T-helper 2 cell (primary cell): ENCODE results near the gene SUPT20H.

Experiments used
- DNase-seq, 5 experiments: peaks; one replicate each; pipeline versions ENCODE4 v3.0.0 to v3.0.0-alpha.2; 2012 to 2022

SUPT20H gene

DNA sequence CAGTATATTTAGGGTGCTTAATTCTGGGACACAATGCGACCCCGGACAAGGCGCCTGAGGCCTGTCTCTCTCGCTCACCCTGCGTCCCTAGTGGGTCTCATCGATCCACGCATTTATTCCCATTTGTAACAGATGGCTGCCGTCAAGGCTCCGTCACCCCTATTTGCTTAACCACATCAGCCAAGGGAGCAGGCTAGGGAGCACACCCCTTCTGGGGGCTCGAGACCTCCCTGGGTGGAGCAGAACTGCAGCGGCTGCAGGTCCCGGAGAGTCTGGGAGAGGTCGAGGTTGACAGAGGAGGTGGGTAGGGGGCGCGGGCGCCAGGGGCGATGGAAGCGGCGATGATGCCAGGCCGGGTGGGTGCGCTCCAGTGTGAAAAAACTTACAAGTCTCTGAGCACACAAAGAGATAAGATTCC lies 60.9 kb downstream of the SUPT20H start:
- peak in 3 of 5 experiments; percentile 1 to 33 (median 9) for DNase-seq

- no peak for DNase-seq
These were observed 61.6 kb downstream of the SUPT20H start for GRCh38 chr13:36997716-36998427.

DNA sequence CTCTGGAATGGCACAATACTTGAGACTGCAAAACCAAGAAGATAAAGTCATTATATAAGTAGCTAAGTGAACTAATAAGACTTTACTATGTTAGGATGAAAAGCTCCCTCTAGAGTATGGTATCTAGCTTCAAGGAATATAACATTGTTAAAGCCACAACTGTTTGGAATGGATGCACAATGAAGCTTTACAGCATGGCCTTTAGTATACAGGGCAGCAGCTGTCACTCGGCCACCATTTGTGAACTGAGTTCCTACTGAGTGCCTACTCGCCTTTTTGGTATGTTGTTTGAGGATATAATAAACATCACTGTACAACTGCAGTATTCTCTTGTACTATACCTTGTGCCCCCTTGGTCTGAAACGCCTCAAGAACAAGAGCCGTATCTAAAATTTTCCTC lies 67.1 kb downstream of the SUPT20H start:
- no peak for DNase-seq

DNA sequence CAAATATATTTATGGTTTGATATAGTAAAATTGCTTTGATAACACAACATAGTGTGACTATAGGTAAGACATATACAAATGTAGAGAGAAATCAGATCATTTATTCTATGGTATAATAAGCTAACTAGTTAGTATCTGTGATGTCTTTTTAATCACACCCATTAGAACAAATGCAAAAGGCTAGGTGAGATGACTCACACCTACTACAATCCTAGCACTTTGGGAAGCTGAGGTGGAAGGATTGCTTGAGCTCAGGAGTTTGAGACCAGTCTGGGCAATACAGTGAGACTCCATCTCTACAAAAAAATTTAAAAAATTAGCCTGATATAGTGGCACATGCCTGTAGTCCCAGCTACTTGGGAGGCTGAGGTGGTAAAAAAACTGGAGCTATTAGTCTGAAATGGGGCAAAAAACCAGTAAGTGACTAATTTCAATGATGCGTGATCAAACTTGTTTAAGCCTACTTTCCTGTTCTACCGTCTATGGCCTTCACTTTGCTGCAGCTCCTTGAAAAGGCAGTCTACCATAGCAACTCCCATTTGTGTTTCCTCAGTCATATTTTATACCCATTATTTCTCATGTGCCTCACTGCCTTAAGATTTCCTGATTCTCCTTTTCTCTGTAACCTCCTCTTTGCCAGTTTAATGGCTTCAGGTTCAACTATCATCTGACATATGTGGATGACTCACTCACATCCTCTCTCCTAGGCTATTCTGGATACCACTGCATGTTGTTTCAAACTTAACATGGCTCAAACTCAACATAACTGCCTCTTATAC lies 72.8 kb downstream of the SUPT20H start:
- DNase-seq: no peak

GRCh38 chr13:36981156-36981743 lies 78.2 kb downstream of the SUPT20H start:
- DNase-seq: peak in 1 of 5 experiments; percentile 37

- no peak for DNase-seq
These were observed 80.0 kb downstream of the SUPT20H start for GRCh38 chr13:36979361-36980050.

DNA sequence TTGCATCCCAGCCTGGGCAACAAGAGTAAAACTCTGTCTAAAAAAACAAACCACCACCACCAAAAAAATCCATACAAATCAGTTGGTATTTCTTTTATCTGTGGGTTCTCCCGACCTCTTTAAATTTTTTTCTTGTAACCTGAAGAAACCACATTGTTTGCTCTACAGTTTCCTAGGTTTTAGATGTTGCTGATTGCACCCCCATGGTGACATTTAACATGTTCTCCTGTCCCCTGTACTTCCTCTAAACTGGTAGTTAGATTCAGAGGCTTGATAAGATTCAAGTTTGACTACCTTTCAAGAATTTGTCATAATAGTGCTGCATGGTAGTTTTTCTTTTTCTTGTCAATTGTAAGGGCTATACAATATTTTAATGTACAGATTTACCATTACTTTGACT lies 84.3 kb downstream of the SUPT20H start:
- DNase-seq: peak in 1 of 5 experiments; percentile 62

DNA sequence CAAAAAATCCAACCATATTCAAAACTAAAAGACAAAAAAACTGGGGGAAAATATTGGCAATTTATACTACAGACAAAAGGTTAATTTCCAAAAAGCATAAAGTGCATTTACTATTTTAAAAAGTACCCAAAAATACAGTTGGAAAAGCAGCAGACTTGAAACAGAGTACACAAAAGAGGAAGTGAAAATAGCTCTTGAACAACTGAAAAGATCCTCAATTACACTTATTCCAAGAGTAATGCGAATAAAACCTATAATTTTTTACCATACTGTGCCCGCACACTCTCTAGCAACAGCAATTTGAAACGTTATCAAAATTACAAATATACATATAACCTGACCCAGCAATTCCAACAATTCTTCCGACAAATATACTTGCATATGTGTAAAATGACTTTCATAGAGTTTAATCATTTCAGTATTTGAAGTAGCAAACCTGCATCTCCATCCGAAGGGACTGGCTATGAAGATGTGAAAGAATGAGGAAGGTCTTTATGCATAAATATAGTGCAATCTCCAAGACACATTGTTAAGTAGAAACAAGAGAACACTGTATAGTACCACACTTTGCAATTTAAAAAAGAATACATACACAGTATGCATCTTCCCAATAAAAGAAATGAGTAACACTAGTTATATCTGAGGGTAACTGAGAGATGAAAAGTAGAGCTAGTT lies 85.7 kb downstream of the SUPT20H start:
- DNase-seq: no peak

- no peak for DNase-seq
These were observed 86.5 kb downstream of the SUPT20H start for GRCh38 chr13:36973009-36973408.

GRCh38 chr13:36966404-36966803 lies 93.1 kb downstream of the SUPT20H start:
- no peak for DNase-seq

GRCh38 chr13:36965767-36966166 lies 93.7 kb downstream of the SUPT20H start:
- DNase-seq: no peak

GRCh38 chr13:36959456-36960116 lies 99.9 kb downstream of the SUPT20H start:
- DNase-seq: no peak
